GM23338 (cell line): Measurements from ENCODE around the gene USP3.

Source experiments
- CREB1 ChIP-seq: fragments of 250-450 bp; sonication (Bioruptor Pico); IDR thresholded peaks from 2 replicates; pipeline ENCODE4 v1.5.0; 2020; ENCODE audit warnings: low read depth, mild to moderate bottlenecking, moderate library complexity
- CTCF ChIP-seq, 2 experiments: fragments of 200-600 bp in 1 of 2; sonication (generic) in 1 of 2; conservative IDR thresholded peaks; 2 replicates each; pipeline versions ENCODE4 v1.5.1 to v1.6.1; 2016 to 2017; ENCODE audit warnings: antibody characterized with exemption in 2 of 2, low read depth in 2 of 2, mild to moderate bottlenecking in 2 of 2, moderate library complexity in 1 of 2
- EZH2phosphoT487 ChIP-seq: fragments of 200-600 bp; sonication (generic); IDR thresholded peaks from one replicate; pipeline ENCODE4 v1.8.1; 2018; ENCODE audit warnings: antibody characterized with exemption; ENCODE audit not compliant: unreplicated experiment
- JUNB ChIP-seq: IDR thresholded peaks from one replicate; pipeline ENCODE4 v1.6.1; 2016; ENCODE audit warnings: antibody characterized with exemption; ENCODE audit not compliant: unreplicated experiment
- POLR2AphosphoS5 ChIP-seq: IDR thresholded peaks from 2 replicates; pipeline ENCODE4 v1.6.1; 2016; ENCODE audit warnings: antibody characterized with exemption, low read depth
- ZNF331 ChIP-seq: fragments of 250-450 bp; sonication (Bioruptor Pico); IDR thresholded peaks from 2 replicates; pipeline ENCODE4 v1.5.0; 2020; ENCODE audit warnings: low read depth, mild to moderate bottlenecking, moderate library complexity

DNA sequence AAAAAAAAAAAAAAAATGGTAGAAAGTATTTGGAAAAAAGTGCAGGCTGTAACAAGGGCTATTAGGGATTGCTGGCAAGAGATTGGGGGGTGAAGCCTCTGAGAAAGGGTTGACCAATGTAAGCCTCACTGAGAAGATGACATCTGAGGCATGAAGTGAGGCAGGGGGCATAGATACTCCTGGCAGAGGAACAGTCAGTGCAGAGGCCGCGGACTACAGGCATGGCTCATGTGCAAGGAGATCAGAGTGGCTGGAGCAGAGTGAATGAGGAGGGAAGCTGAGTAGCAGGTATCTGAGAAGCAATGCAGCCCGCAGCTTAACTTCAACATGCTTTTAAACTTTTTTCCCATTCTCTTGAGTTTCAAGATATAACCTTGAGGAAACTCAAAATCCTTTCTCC is 98.2 kb downstream of the USP3 start:
- TF ChIP-seq EZH2phosphoT487, result no peak
- TF ChIP-seq CTCF (conservative IDR thresholded peaks at IDR 0.05; ENCODE audit: low read depth in 2 of 2), result no peak
- no peak for TF ChIP-seq JUNB
- TF ChIP-seq CREB1 (CRISPR knock-in tag), result no peak
- no peak for TF ChIP-seq POLR2AphosphoS5
- TF ChIP-seq ZNF331 (CRISPR knock-in tag), result no peak
